IMR-90 (cell line): ENCODE measurements around the gene SYT5. TPM values are rescaled to one million over a fixed set of nuclear protein-coding genes. Genes with fewer than 3 reads are reported as not detected.

Experiments used
- ATAC-seq: fragments of 200-7000 bp; cut with Tn5 transposase; 2 replicates; pipeline ENCODE4 v1.9.1; 2020; ENCODE audit warnings: low read depth, mild to moderate bottlenecking, moderate library complexity
- BruUV-seq: library from RNA; stranded (reverse); fragments of 400-500 nt; replicated peaks from 2 replicates; lab custom pipeline; 2021; lab: Mats Ljungman, UMichigan
- CTCF ChIA-PET: fragments of 300-600 bp; formaldehyde crosslinking; extraction: SDS; loops from one replicate; lab custom pipeline; 2021; ENCODE audit warnings: antibody characterized with exemption; lab: Yijun Ruan, JAX
- POLR2A ChIA-PET: fragments of 300-600 bp; sonication (Branson Sonifier 250); formaldehyde crosslinking; loops from one replicate; lab custom pipeline; 2022; ENCODE audit warnings: antibody characterized with exemption; ENCODE audit not compliant: unreplicated experiment; lab: Charles Lee
- DNase-seq: peaks from one replicate; pipeline ENCODE4 v3.0.0; 2013
- H2AFZ ChIP-seq: replicated peaks from 2 replicates; pipeline ENCODE3; 2013; ENCODE audit warnings: low read length, mild to moderate bottlenecking; ENCODE audit not compliant: poor library complexity
- H2AK5ac ChIP-seq: 2 replicates; pipeline ENCODE4 v1.6.1; 2013; ENCODE audit warnings: low read depth, low read length, inconsistent platforms
- H2AK9ac ChIP-seq: replicated peaks from 2 replicates; pipeline ENCODE3; 2013; ENCODE audit warnings: mild to moderate bottlenecking, low read depth, low read length, moderate library complexity; ENCODE audit not compliant: poor library complexity
- H2BK120ac ChIP-seq: 2 replicates; pipeline ENCODE4 v1.6.1; 2013; ENCODE audit warnings: low read depth, low read length, inconsistent platforms
- H2BK15ac ChIP-seq: 3 replicates; pipeline ENCODE4 v1.6.1; 2013; ENCODE audit warnings: low read depth, low read length, inconsistent platforms
- H2BK20ac ChIP-seq: 2 replicates; pipeline ENCODE4 v1.6.1; 2013; ENCODE audit warnings: low read depth, mild to moderate bottlenecking, inconsistent platforms, low read length, moderate library complexity
- H2BK5ac ChIP-seq: 2 replicates; pipeline ENCODE4 v1.6.1; 2013; ENCODE audit warnings: mild to moderate bottlenecking, low read depth, low read length, inconsistent platforms; ENCODE audit not compliant: poor library complexity, severe bottlenecking
- H3K14ac ChIP-seq: replicated peaks from 2 replicates; pipeline ENCODE4 v1.6.1; 2013; ENCODE audit warnings: low read depth, low read length, inconsistent platforms
- H3K18ac ChIP-seq: 2 replicates; pipeline ENCODE4 v1.6.1; 2013; ENCODE audit warnings: low read depth, low read length, control low read depth
- H3K23ac ChIP-seq: 2 replicates; pipeline ENCODE4 v1.6.1; 2013; ENCODE audit warnings: low read depth, low read length, inconsistent platforms
- H3K27ac ChIP-seq: 2 replicates; pipeline ENCODE4 v1.5.1; 2013; ENCODE audit warnings: mild to moderate bottlenecking, control low read depth, low read length; ENCODE audit not compliant: insufficient read depth
- H3K27me3 ChIP-seq: 2 replicates; pipeline ENCODE4 v1.6.1; 2013; ENCODE audit warnings: low read length; ENCODE audit not compliant: control insufficient read depth, insufficient read depth
- H3K36me3 ChIP-seq: 2 replicates; pipeline ENCODE4 v1.6.1; 2013; ENCODE audit warnings: low read length, mixed read lengths; ENCODE audit not compliant: control insufficient read depth, insufficient read depth
- H3K4ac ChIP-seq: 2 replicates; pipeline ENCODE4 v1.6.1; 2013; ENCODE audit warnings: low read depth, low read length, inconsistent platforms
- H3K4me1 ChIP-seq: 2 replicates; pipeline ENCODE4 v1.6.1; 2013; ENCODE audit warnings: low read length, mixed read lengths; ENCODE audit not compliant: control insufficient read depth, insufficient read depth
- H3K4me2 ChIP-seq: 2 replicates; pipeline ENCODE4 v1.6.1; 2013; ENCODE audit warnings: low read depth, mild to moderate bottlenecking, control low read depth, low read length, moderate library complexity
- H3K4me3 ChIP-seq: 2 replicates; pipeline ENCODE4 v1.5.1; 2013; ENCODE audit warnings: low read depth, mild to moderate bottlenecking, control low read depth, low read length, moderate library complexity; ENCODE audit not compliant: insufficient read depth
- H3K56ac ChIP-seq: 2 replicates; pipeline ENCODE4 v1.6.1; 2013; ENCODE audit warnings: low read length, inconsistent platforms; ENCODE audit not compliant: insufficient read depth; ENCODE audit errors: extremely low read depth
- H3K79me1 ChIP-seq, 2 experiments: 2 replicates each; pipeline ENCODE4 v1.6.1; 2013; ENCODE audit warnings: low read length in 2 of 2, inconsistent platforms in 1 of 2, low read depth in 1 of 2
- H3K9ac ChIP-seq: 2 replicates; pipeline ENCODE4 v1.6.1; 2013; ENCODE audit warnings: low read depth, low read length, control low read depth
- H3K9me1 ChIP-seq: 2 replicates; pipeline ENCODE4 v1.6.1; 2013; ENCODE audit warnings: low read length, inconsistent platforms; ENCODE audit not compliant: insufficient read depth
- H3K9me3 ChIP-seq: 2 replicates; pipeline ENCODE4 v1.6.1; 2013; ENCODE audit warnings: low read length; ENCODE audit not compliant: control insufficient read depth, insufficient read depth
- H4K20me1 ChIP-seq: 2 replicates; pipeline ENCODE4 v1.6.1; 2013; ENCODE audit warnings: low read length, inconsistent platforms; ENCODE audit not compliant: insufficient read depth
- H4K5ac ChIP-seq: 2 replicates; pipeline ENCODE4 v1.6.1; 2013; ENCODE audit warnings: mild to moderate bottlenecking, low read depth, low read length, control low read depth
- H4K8ac ChIP-seq, 2 experiments: 2 replicates each; pipeline ENCODE4 v1.6.1; 2013; ENCODE audit warnings: low read depth in 2 of 2, low read length in 2 of 2, control low read depth in 1 of 2, inconsistent platforms in 1 of 2
- H4K91ac ChIP-seq: 2 replicates; pipeline ENCODE4 v1.6.1; 2013; ENCODE audit warnings: low read depth, low read length, inconsistent platforms; ENCODE audit not compliant: insufficient read depth
- CEBPB ChIP-seq: IDR thresholded peaks from 2 replicates; pipeline ENCODE4 v1.6.1; 2012; ENCODE audit warnings: low read depth, low read length, improper control_type of control experiment
- CHD1 ChIP-seq: IDR thresholded peaks from 2 replicates; pipeline ENCODE4 v1.6.1; 2012; ENCODE audit warnings: low read depth, low read length, improper control_type of control experiment
- CTCF ChIP-seq: conservative IDR thresholded peaks from 2 replicates; pipeline ENCODE4 v1.5.1; 2012; ENCODE audit warnings: mild to moderate bottlenecking, low read depth, low read length, improper control_type of control experiment
- ELK1 ChIP-seq: fragments of 150-350 bp; IDR thresholded peaks from 2 replicates; pipeline ENCODE4 v1.6.1; 2016; ENCODE audit warnings: low read depth, mild to moderate bottlenecking, low read length, moderate library complexity, borderline replicate concordance
- FOS ChIP-seq: fragments of 150-350 bp; IDR thresholded peaks from 2 replicates; pipeline ENCODE4 v1.6.1; 2016; ENCODE audit warnings: low read depth, low read length
- MAZ ChIP-seq: IDR thresholded peaks from 2 replicates; pipeline ENCODE4 v1.6.1; 2012; ENCODE audit warnings: low read depth, mild to moderate bottlenecking, low read length, improper control_type of control experiment, moderate library complexity, borderline replicate concordance
- MXI1 ChIP-seq: IDR thresholded peaks from 2 replicates; pipeline ENCODE4 v1.6.1; 2012; ENCODE audit warnings: low read depth, mild to moderate bottlenecking, low read length, moderate library complexity, borderline replicate concordance
- POLR2A ChIP-seq: IDR thresholded peaks from 2 replicates; pipeline ENCODE4 v1.6.1; 2012; ENCODE audit warnings: mild to moderate bottlenecking, low read depth, low read length
- RFX5 ChIP-seq: IDR thresholded peaks from 2 replicates; pipeline ENCODE4 v1.8.0; 2012; ENCODE audit warnings: low read depth, mild to moderate bottlenecking, low read length, moderate library complexity
- USF2 ChIP-seq: fragments of 150-350 bp; IDR thresholded peaks from 2 replicates; pipeline ENCODE4 v1.6.1; 2017; ENCODE audit warnings: mild to moderate bottlenecking, antibody characterized with exemption, low read length, low read depth
- WGBS, 2 experiments: methylation state at CpG; one replicate each; pipeline versions ENCODE4 v1.1.5 to v1.1.7; 2013; ENCODE audit warnings: missing lambda C conversion rate in 2 of 2; ENCODE audit not compliant: insufficient read length in 1 of 2; ENCODE audit errors: extremely low coverage in 2 of 2; 5-methylcytosine and 5-hydroxymethylcytosine counted together
- dilution Hi-C: fragments of 300-500 bp; cut with HindIII; formaldehyde crosslinking; loops from one replicate; pipeline ENCODE4 v1.14.3; 2018; ENCODE audit warnings: low sequenced_read_pairs; ENCODE audit not compliant: unreplicated experiment
- in situ Hi-C: fragments of 300-500 bp; cut with MboI; formaldehyde crosslinking; loops from 3 replicates; pipeline ENCODE4 v1.14.3; 2019; ENCODE audit warnings: low sequenced_read_pairs, inconsistent platforms, mixed read lengths
- intact Hi-C: fragments of 100-400 bp; cut with micrococcal nuclease; formaldehyde crosslinking; loops from 2 replicates; pipeline ENCODE4 v1.10.0; 2022
- polyA plus RNA-seq, 3 experiments: library from polyadenylated mRNA; depleted of rRNA; stranded (reverse); fragments of >200 nt; gene quantifications; 2 replicates each; pipeline ENCODE4 v1.2.3, GENCODE V29; 2012; ENCODE audit warnings: low replicate concordance in 1 of 3
- total RNA-seq: library from RNA; depleted of rRNA; stranded (reverse); fragments of >200 nt; gene quantifications from 2 replicates; pipeline ENCODE4 v1.2.3, GENCODE V29; 2012

SYT5 gene
- total and polyA plus RNA-seq, 2 of the 4 experiments (the other 2 are of a cell fraction), result under 0.01 to 0.15 TPM

GRCh38 chr19:55173186-55173713, 6.8 kb downstream of the SYT5 start:
- Histone ChIP-seq H4K5ac (no peak overlapping the region; the same call in 1 of the 2 replicates), H3K4ac (peak overlapping the region; percentile 65; the same call in 1 of the 2 replicates), H3K4me2 (peak overlapping the region; percentile 68), H3K9me1 (no peaks in the 10 kb centered on the region), H3K23ac (no peak overlapping the region; the same call in 1 of the 2 replicates), H4K91ac (no peak overlapping the region), H2BK5ac (no peak overlapping the region), H3K79me1 (no peaks in the 10 kb centered on the region), H2AFZ (peak overlapping the region; percentile 91), H3K4me3 (peak overlapping the region; percentile 14), H3K27me3 (peaks cover 17% of the 10 kb centered on the region), H2BK120ac (no peak overlapping the region), H3K9me3 (no peaks in the 10 kb centered on the region), H3K27ac (no peak overlapping the region; the same call in 1 of the 2 replicates), H3K36me3 (no peaks in the 10 kb centered on the region), H4K20me1 (peaks cover 3% of the 10 kb centered on the region), H3K9ac (peak overlapping the region; percentile 17), H2BK20ac (no peak overlapping the region), H2AK5ac (no peak overlapping the region), H4K8ac (peak overlapping the region; percentile 50 to 95; a peak in 2 of 4 replicates), H2BK15ac (no peak overlapping the region), H3K18ac (no peak overlapping the region), H3K56ac (no peak overlapping the region), H2AK9ac (peak overlapping the region; percentile 78), H3K14ac (peak overlapping the region; percentile 30; the same call in 1 of the 2 replicates), H3K4me1 (peaks cover 4% of the 10 kb centered on the region; the same call in 1 of the 2 replicates)
- CTCF ChIA-PET, result no interaction called here
- POLR2A ChIA-PET, result no interaction called here
- 0% methylated on average over 13 of the region's 32 CpGs; no CpG with 5 or more reads in 1 of the 2 experiments for WGBS, 2 experiments
- BruUV-seq, result no TSS peak
- intact Hi-C loops (no loop called here), in situ Hi-C loops (no loop called here), dilution Hi-C loops (no loop called here)
- no peak for DNase-seq
- TF ChIP-seq FOS, result no peak
- TF ChIP-seq USF2, result no peak
- no peak for TF ChIP-seq CEBPB
- no peak for TF ChIP-seq POLR2A
- no peak for TF ChIP-seq ELK1
- TF ChIP-seq MXI1, result no peak
- no peak for TF ChIP-seq RFX5
- no peak for TF ChIP-seq CTCF
- no peak for TF ChIP-seq MAZ
- no peak for TF ChIP-seq CHD1
- peak; percentile 3; the same call in 1 of the 2 replicates for ATAC-seq
